ENCODE measurements around the gene GNG7. TPM values are rescaled to one million over a fixed set of nuclear protein-coding genes. Genes with fewer than 3 reads are reported as not detected.

GNG7 gene
- total and polyA plus RNA-seq, 10 of the 15 experiments (the other 5 are each of a cell fraction or from before 2014, with no cell fraction given): 1.9 to 13.6 (median 6.5) TPM

- TF ChIP-seq, protein P1, sequence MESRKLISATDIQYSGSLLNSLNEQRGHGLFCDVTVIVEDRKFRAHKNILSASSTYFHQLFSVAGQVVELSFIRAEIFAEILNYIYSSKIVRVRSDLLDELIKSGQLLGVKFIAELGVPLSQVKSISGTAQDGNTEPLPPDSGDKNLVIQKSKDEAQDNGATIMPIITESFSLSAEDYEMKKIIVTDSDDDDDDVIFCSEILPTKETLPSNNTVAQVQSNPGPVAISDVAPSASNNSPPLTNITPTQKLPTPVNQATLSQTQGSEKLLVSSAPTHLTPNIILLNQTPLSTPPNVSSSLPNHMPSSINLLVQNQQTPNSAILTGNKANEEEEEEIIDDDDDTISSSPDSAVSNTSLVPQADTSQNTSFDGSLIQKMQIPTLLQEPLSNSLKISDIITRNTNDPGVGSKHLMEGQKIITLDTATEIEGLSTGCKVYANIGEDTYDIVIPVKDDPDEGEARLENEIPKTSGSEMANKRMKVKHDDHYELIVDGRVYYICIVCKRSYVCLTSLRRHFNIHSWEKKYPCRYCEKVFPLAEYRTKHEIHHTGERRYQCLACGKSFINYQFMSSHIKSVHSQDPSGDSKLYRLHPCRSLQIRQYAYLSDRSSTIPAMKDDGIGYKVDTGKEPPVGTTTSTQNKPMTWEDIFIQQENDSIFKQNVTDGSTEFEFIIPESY (IDR thresholded peaks at IDR 0.05): no peak
- TF ChIP-seq KAT2A (conservative IDR thresholded peaks at IDR 0.05; ENCODE audit: control insufficient read depth, low read depth, low read length): no peak
Measured at GRCh38 chr19:2634960-2635359, 67.5 kb downstream of the GNG7 start (continued).

DNA sequence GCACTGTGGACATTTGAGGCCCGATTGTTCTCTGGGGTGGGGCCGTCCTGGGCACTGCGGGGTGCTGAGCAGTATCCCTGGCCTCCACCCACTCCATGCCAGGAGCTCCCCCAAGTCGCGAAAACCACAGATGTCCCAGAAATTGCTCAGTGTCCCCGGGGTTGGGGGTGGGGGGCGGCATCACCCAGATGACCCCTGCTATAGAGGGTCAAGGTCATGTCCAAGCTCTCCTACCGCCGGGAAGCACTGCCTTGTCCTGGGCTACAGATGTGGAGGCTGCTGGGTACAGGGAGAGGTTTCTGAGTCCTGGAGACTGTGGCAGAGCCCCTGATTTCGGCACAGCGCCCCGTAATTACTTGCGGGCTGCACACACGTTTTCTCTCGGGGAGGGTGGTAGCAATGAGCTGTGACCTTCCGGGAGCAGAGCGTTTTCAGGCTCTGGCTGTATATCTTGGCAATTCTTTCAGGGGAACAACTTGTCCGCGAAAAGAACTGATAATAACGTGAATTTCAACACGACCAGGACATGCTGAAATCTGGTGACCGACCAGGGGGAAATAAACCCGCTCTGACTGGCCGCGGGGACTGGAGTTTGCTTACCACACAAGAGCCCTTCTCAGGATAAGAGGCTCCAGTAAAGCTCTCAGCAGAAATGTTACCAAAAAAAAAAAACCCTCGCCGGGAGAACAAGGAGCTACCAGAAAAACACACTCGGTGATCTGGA lies 68.1 kb downstream of the GNG7 start:
- Histone ChIP-seq H3K27ac (ENCODE audit: control insufficient read depth, insufficient read depth) (no peak overlapping the region), H3K27me3 (replicated peaks in 1 of 2; ENCODE audit: control insufficient read depth in 2 of 2, insufficient read depth in 2 of 2, low read length in 1 of 2) (no peaks in the 10 kb centered on the region), H3K36me3 (ENCODE audit: control insufficient read depth in 2 of 2, insufficient read depth in 2 of 2, low read length in 1 of 2) (no peaks in the 10 kb centered on the region), H4K20me1 (ENCODE audit: control insufficient read depth, insufficient read depth) (no peaks in the 10 kb centered on the region), H3K9ac (ENCODE audit: control insufficient read depth, insufficient read depth, low read length) (no peak overlapping the region), H3K9me3 (replicated peaks; ENCODE audit: control insufficient read depth, insufficient read depth, low read length) (peaks cover 11% of the 10 kb centered on the region), H3K4me2 (ENCODE audit: control insufficient read depth, insufficient read depth) (peak overlapping the region; percentile 23; the same call in 1 of the 2 replicates), H3K79me2 (ENCODE audit: control insufficient read depth, insufficient read depth, low read length) (peaks cover 4% of the 10 kb centered on the region), H3K4me3 (no peak overlapping the region), H3K4me1 (ENCODE audit: control insufficient read depth, insufficient read depth, low read length) (peaks cover 34% of the 10 kb centered on the region), H2AFZ (ENCODE audit: control insufficient read depth, low read depth, low read length) (no peak overlapping the region)
- ATAC-seq: no peak
- ChIA-PET CTCF (interaction anchor here (9.0 kb wide), 1 partner anchor 16 kb away, joined by 318 read pairs; no protein-coding TSS in a partner anchor), RAD21 (ENCODE audit: unreplicated experiment) (interaction anchor here (0.8 to 2.0 kb wide), 4 partner anchors 14 to 162 kb away, joined by 4 to 8 read pairs (median 4); partner anchors contain the start of gene GADD45B), SMC1A (ENCODE audit: uncharacterized antibody, unreplicated experiment) (interaction anchor here (1.3 kb wide), 1 partner anchor 157 kb away, joined by 4 read pairs; no protein-coding TSS in a partner anchor), POLR2A (interaction anchor here (1.2 to 1.9 kb wide), 2 partner anchors 16 to 158 kb away, joined by 3 to 6 read pairs; partner anchors contain the start of gene GADD45B)
- intact Hi-C loops (cut with micrococcal nuclease; ENCODE audit: unreplicated experiment): no loop called here
- WGBS (ENCODE audit: insufficient coverage, insufficient replicate concordance, low lambda C conversion rate, missing lambda C conversion rate): 2% methylated on average over 28 of the region's 28 CpGs
- DNase-seq (ENCODE audit: low read depth, low spot score): no peak
- in situ Hi-C loops (cut with MboI): no loop called here
- TF ChIP-seq NR2F1 (conservative IDR thresholded peaks at IDR 0.05): 0 out of 2 replicates have a peak, but pooled peaks have one; percentile 21
- no peak for TF ChIP-seq ZNF687 (IDR thresholded peaks at IDR 0.05)
- peak in 1 of 2 experiments; percentile 8; a peak in 1 of 4 replicates for TF ChIP-seq BHLHE40 (IDR thresholded peaks at IDR 0.05; ENCODE audit: borderline replicate concordance in 1 of 2, low read depth in 2 of 2, low read length in 1 of 2)
- FAIRE-seq: no peak
- no TSS peak for BruUV-seq (replicated peaks)

Measured in GM12878 (cell line).